Ishikawa (cell line): ENCODE results near the gene AADAC.

ENCODE experiments used
- CEBPB ChIP-seq: IDR thresholded peaks from 2 replicates; pipeline ENCODE4 v1.6.1; 2012
- CREB1 ChIP-seq: IDR thresholded peaks from 2 replicates; pipeline ENCODE4 v1.6.1; 2012; ENCODE audit warnings: low read depth
- EGR1 ChIP-seq: IDR thresholded peaks from 2 replicates; pipeline ENCODE4 v1.6.1; 2012
- EP300 ChIP-seq: IDR thresholded peaks from 2 replicates; pipeline ENCODE4 v1.6.1; 2012; ENCODE audit warnings: borderline replicate concordance
- FOXM1 ChIP-seq: IDR thresholded peaks from 2 replicates; pipeline ENCODE4 v1.6.1; 2012; ENCODE audit warnings: low read depth, borderline replicate concordance
- NFIC ChIP-seq: IDR thresholded peaks from 2 replicates; pipeline ENCODE4 v1.6.1; 2012
- RAD21 ChIP-seq: IDR thresholded peaks from 2 replicates; pipeline ENCODE4 v1.6.1; 2012; ENCODE audit warnings: low read depth
- REST ChIP-seq: IDR thresholded peaks from 2 replicates; pipeline ENCODE4 v1.6.1; 2012; ENCODE audit warnings: low read depth, mild to moderate bottlenecking
- TAF1 ChIP-seq: IDR thresholded peaks from 2 replicates; pipeline ENCODE4 v1.6.1; 2012; ENCODE audit warnings: low read depth, mild to moderate bottlenecking
- TCF12 ChIP-seq: IDR thresholded peaks from 2 replicates; pipeline ENCODE4 v1.6.1; 2012; ENCODE audit warnings: low read depth
- TEAD4 ChIP-seq: IDR thresholded peaks from 2 replicates; pipeline ENCODE4 v1.6.1; 2012
- USF1 ChIP-seq: IDR thresholded peaks from 2 replicates; pipeline ENCODE4 v1.6.1; 2012
- YY1 ChIP-seq: IDR thresholded peaks from 2 replicates; pipeline ENCODE4 v1.6.1; 2012; ENCODE audit warnings: low read depth
- ZBTB7A ChIP-seq: IDR thresholded peaks from 2 replicates; pipeline ENCODE4 v1.6.1; 2012; ENCODE audit warnings: low read depth
- TF ChIP-seq, protein P1 (sequence below): IDR thresholded peaks from 2 replicates; pipeline ENCODE4 v1.6.1; 2012

AADAC gene

GRCh38 chr3:151774910-151775309, 39.0 kb upstream of the AADAC start:
- no peak for TF ChIP-seq TEAD4
- no peak for TF ChIP-seq USF1
- no peak for TF ChIP-seq CEBPB
- TF ChIP-seq RAD21 = no peak
- no peak for TF ChIP-seq NFIC
- TF ChIP-seq, protein P1, sequence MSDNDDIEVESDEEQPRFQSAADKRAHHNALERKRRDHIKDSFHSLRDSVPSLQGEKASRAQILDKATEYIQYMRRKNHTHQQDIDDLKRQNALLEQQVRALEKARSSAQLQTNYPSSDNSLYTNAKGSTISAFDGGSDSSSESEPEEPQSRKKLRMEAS = no peak
- TF ChIP-seq EGR1 = no peak
- no peak for TF ChIP-seq TAF1
- no peak for TF ChIP-seq FOXM1
- no peak for TF ChIP-seq CREB1
- TF ChIP-seq TCF12 = no peak
- TF ChIP-seq ZBTB7A = no peak
- TF ChIP-seq REST = no peak
- TF ChIP-seq YY1 = no peak
- TF ChIP-seq EP300 = no peak

GRCh38 chr3:151775314-151776258, 38.3 kb upstream of the AADAC start:
- TF ChIP-seq NFIC (no peak), TEAD4 (no peak), USF1 (no peak), CREB1 (no peak), TAF1 (no peak), TCF12 (no peak), EGR1 (no peak), CEBPB (no peak), RAD21 (no peak), ZBTB7A (no peak), REST (no peak), EP300 (no peak), FOXM1 (no peak), YY1 (no peak)
- TF ChIP-seq, protein P1 = no peak

- TF ChIP-seq NFIC = no peak
- TF ChIP-seq CREB1 = no peak
- TF ChIP-seq USF1 = no peak
- TF ChIP-seq CEBPB = no peak
- TF ChIP-seq TCF12 = no peak
- TF ChIP-seq ZBTB7A = no peak
- TF ChIP-seq, protein P1 = no peak
- TF ChIP-seq EGR1 = no peak
- no peak for TF ChIP-seq TEAD4
- no peak for TF ChIP-seq REST
- no peak for TF ChIP-seq RAD21
- TF ChIP-seq EP300 = no peak
- TF ChIP-seq YY1 = no peak
- TF ChIP-seq FOXM1 = no peak
- no peak for TF ChIP-seq TAF1
These were observed 37.6 kb upstream of the AADAC start for GRCh38 chr3:151776259-151776740.
